Measurements from ENCODE around the gene CCNE1.

The CCNE1 gene

GRCh38 chr19:29837996-29838395 is 26.2 kb downstream of the CCNE1 start:
- no peaks in the 10 kb centered on the region for H3K27me3 ChIP-seq (replicated peaks; ENCODE audit: control insufficient read depth, insufficient read depth, low read length)
- no peak overlapping the region for H3K4me3 ChIP-seq (replicated peaks; ENCODE audit: low read depth, low read length)
- no peaks in the 10 kb centered on the region for H3K36me3 ChIP-seq (ENCODE audit: control insufficient read depth, insufficient read depth, low read length)
- DNase-seq (ENCODE audit: extremely low read depth, insufficient read length) = no peak
- no peak for TF ChIP-seq CTCF (IDR thresholded peaks at IDR 0.05; ENCODE audit: insufficient read depth, low read length, poor library complexity, severe bottlenecking)

- TF ChIP-seq CTCF (IDR thresholded peaks at IDR 0.05; ENCODE audit: insufficient read depth, low read length, poor library complexity, severe bottlenecking) = no peak
- no peaks in the 10 kb centered on the region for H3K36me3 ChIP-seq (ENCODE audit: control insufficient read depth, insufficient read depth, low read length)
- no peak overlapping the region for H3K4me3 ChIP-seq (replicated peaks; ENCODE audit: low read depth, low read length)
- no peaks in the 10 kb centered on the region for H3K27me3 ChIP-seq (replicated peaks; ENCODE audit: control insufficient read depth, insufficient read depth, low read length)
- no peak for DNase-seq (ENCODE audit: extremely low read depth, insufficient read length)
These were observed 28.5 kb downstream of the CCNE1 start for GRCh38 chr19:29840066-29840950.

GRCh38 chr19:29841209-29841558 is 29.4 kb downstream of the CCNE1 start:
- Histone ChIP-seq H3K27me3 (replicated peaks; ENCODE audit: control insufficient read depth, insufficient read depth, low read length) (no peaks in the 10 kb centered on the region), H3K4me3 (replicated peaks; ENCODE audit: low read depth, low read length) (no peak overlapping the region)
- DNase-seq (ENCODE audit: extremely low read depth, insufficient read length) = no peak

GRCh38 chr19:29841559-29842367 is 30.0 kb downstream of the CCNE1 start:
- TF ChIP-seq CTCF (IDR thresholded peaks at IDR 0.05; ENCODE audit: insufficient read depth, low read length, poor library complexity, severe bottlenecking) = no peak
- H3K4me3 ChIP-seq (replicated peaks; ENCODE audit: low read depth, low read length) = no peak overlapping the region
- H3K36me3 ChIP-seq (ENCODE audit: control insufficient read depth, insufficient read depth, low read length) = no peaks in the 10 kb centered on the region
- H3K27me3 ChIP-seq (replicated peaks; ENCODE audit: control insufficient read depth, insufficient read depth, low read length) = no peaks in the 10 kb centered on the region
- no peak for DNase-seq (ENCODE audit: extremely low read depth, insufficient read length)

More at GRCh38 chr19:29841209-29841558, 29.4 kb downstream of the CCNE1 start:
- no peaks in the 10 kb centered on the region for H3K36me3 ChIP-seq (ENCODE audit: control insufficient read depth, insufficient read depth, low read length)
- TF ChIP-seq CTCF (IDR thresholded peaks at IDR 0.05; ENCODE audit: insufficient read depth, low read length, poor library complexity, severe bottlenecking) = no peak

- H3K27me3 ChIP-seq (replicated peaks; ENCODE audit: control insufficient read depth, insufficient read depth, low read length) = no peaks in the 10 kb centered on the region
- TF ChIP-seq CTCF (IDR thresholded peaks at IDR 0.05; ENCODE audit: insufficient read depth, low read length, poor library complexity, severe bottlenecking) = no peak
- no peaks in the 10 kb centered on the region for H3K36me3 ChIP-seq (ENCODE audit: control insufficient read depth, insufficient read depth, low read length)
- DNase-seq (ENCODE audit: extremely low read depth, insufficient read length) = no peak
- H3K4me3 ChIP-seq (replicated peaks; ENCODE audit: low read depth, low read length) = no peak overlapping the region
These were observed 30.8 kb downstream of the CCNE1 start for GRCh38 chr19:29842471-29843179.
